Endothelial cell of umbilical vein (primary cell): ENCODE data around the gene TEX13A. TPM values are rescaled to one million over a fixed set of nuclear protein-coding genes. Genes with fewer than 3 reads are reported as not detected.

Source experiments
- BruUV-seq: library from RNA; stranded (reverse); fragments of 400-500 nt; replicated peaks from 2 replicates; lab custom pipeline; 2021; lab: Mats Ljungman, UMichigan
- CTCF ChIA-PET: fragments of 300-600, 350-600 bp; sonication (Branson Sonifier 250); formaldehyde crosslinking; loops from one replicate; lab custom pipeline; 2021; ENCODE audit warnings: antibody characterized with exemption, inconsistent platforms; lab: Charles Lee
- POLR2A ChIA-PET: fragments of 300-600, 350-600 bp; sonication (Branson Sonifier 250); formaldehyde crosslinking; loops from one replicate; lab custom pipeline; 2021; ENCODE audit warnings: antibody characterized with exemption, inconsistent platforms; lab: Charles Lee
- DNase-seq: peaks from one replicate; pipeline ENCODE4 v3.0.0-alpha.2; 2011; ENCODE audit warnings: low read depth, low spot score
- FAIRE-seq: peaks from 2 replicates; lab custom pipeline; 2011; peaks lifted over from hg19 to GRCh38; lab: Jason Lieb, UNC
- H2AFZ ChIP-seq: 2 replicates; pipeline ENCODE4 v1.6.0; 2012; ENCODE audit warnings: low read depth, low read length, control low read depth, inconsistent platforms
- H3K27ac ChIP-seq: 2 replicates; pipeline ENCODE4 v1.5.1; 2011; ENCODE audit warnings: low read depth, mild to moderate bottlenecking, control low read depth, low read length, moderate library complexity; ENCODE audit not compliant: insufficient read depth
- H3K27me3 ChIP-seq, 2 experiments: 2 replicates each; pipeline versions ENCODE4 v1.6.0 to v1.6.1; 2011; ENCODE audit warnings: low read length in 2 of 2, mixed read lengths in 1 of 2; ENCODE audit not compliant: control insufficient read depth in 2 of 2, insufficient read depth in 2 of 2
- H3K36me3 ChIP-seq, 2 experiments: 2 replicates in 1 of 2; 3 replicates in 1 of 2; pipeline ENCODE4 v1.5.1; 2011; ENCODE audit warnings: low read length in 2 of 2, mild to moderate bottlenecking in 1 of 2, moderate library complexity in 1 of 2; ENCODE audit not compliant: control insufficient read depth in 2 of 2, insufficient read depth in 2 of 2; ENCODE audit errors: extremely low read depth in 1 of 2
- H3K4me1 ChIP-seq: 3 replicates; pipeline ENCODE4 v1.5.1; 2011; ENCODE audit warnings: mild to moderate bottlenecking, low read length; ENCODE audit not compliant: control insufficient read depth, insufficient read depth; ENCODE audit errors: extremely low read depth
- H3K4me2 ChIP-seq: 2 replicates; pipeline ENCODE4 v1.6.1; 2011; ENCODE audit warnings: low read length, control low read depth, mixed read lengths; ENCODE audit not compliant: insufficient read depth
- H3K4me3 ChIP-seq, 3 experiments: fragments of 200-600 bp in 1 of 3; sonication (generic), shearing (Covaris generic) in 1 of 3; replicated peaks in 1 of 3; 2 replicates each; pipeline ENCODE4 v1.5.1; 2011 to 2016; ENCODE audit warnings: control low read depth in 3 of 3, low read length in 3 of 3, mild to moderate bottlenecking in 2 of 3, inconsistent platforms in 1 of 3, low read depth in 1 of 3, moderate library complexity in 1 of 3; ENCODE audit not compliant: insufficient read depth in 1 of 3
- H3K79me2 ChIP-seq: 2 replicates; pipeline ENCODE4 v1.6.0; 2012; ENCODE audit warnings: low read length, inconsistent platforms; ENCODE audit not compliant: control insufficient read depth, insufficient read depth
- H3K9ac ChIP-seq: replicated peaks from 2 replicates; pipeline ENCODE3; 2011; ENCODE audit warnings: low read length, control low read depth; ENCODE audit not compliant: insufficient read depth; ENCODE audit errors: extremely low read depth
- H3K9me1 ChIP-seq: replicated peaks from 3 replicates; pipeline ENCODE4 v1.6.0; 2011; ENCODE audit warnings: mild to moderate bottlenecking, low read length; ENCODE audit not compliant: control insufficient read depth, insufficient read depth; ENCODE audit errors: extremely low read depth
- H3K9me3 ChIP-seq: replicated peaks from 2 replicates; pipeline ENCODE4 v1.5.1; 2012; ENCODE audit warnings: low read length, inconsistent platforms; ENCODE audit not compliant: control insufficient read depth, insufficient read depth
- H4K20me1 ChIP-seq: replicated peaks from 2 replicates; pipeline ENCODE3; 2011; ENCODE audit warnings: mild to moderate bottlenecking, low read length; ENCODE audit not compliant: control insufficient read depth, insufficient read depth; ENCODE audit errors: extremely low read depth
- CTCF ChIP-seq, 2 donors: IDR thresholded peaks; 1 replicate in 1 of 2; 2 replicates in 1 of 2; pipeline ENCODE4 v1.5.1; 2011; ENCODE audit warnings: low read length in 2 of 2, mild to moderate bottlenecking in 2 of 2, moderate library complexity in 2 of 2, control low read depth in 1 of 2, inconsistent platforms in 1 of 2, low read depth in 1 of 2; ENCODE audit not compliant: insufficient read depth in 1 of 2; ENCODE audit errors: extremely low read depth in 1 of 2
- EZH2 ChIP-seq: IDR thresholded peaks from 2 replicates; pipeline ENCODE4 v1.6.1; 2012; ENCODE audit warnings: borderline replicate concordance, low read depth, mild to moderate bottlenecking, moderate library complexity, low read length, inconsistent platforms; ENCODE audit not compliant: severe bottlenecking
- FOS ChIP-seq: IDR thresholded peaks from 2 replicates; pipeline ENCODE4 v1.6.1; 2011; ENCODE audit warnings: mild to moderate bottlenecking, low read length, moderate library complexity, borderline replicate concordance; ENCODE audit not compliant: insufficient read depth
- GATA2 ChIP-seq: IDR thresholded peaks from 2 replicates; pipeline ENCODE4 v1.7.0; 2011; ENCODE audit warnings: low read depth, mild to moderate bottlenecking, moderate library complexity, mixed read lengths, low read length; ENCODE audit not compliant: insufficient read length, insufficient read depth
- JUN ChIP-seq: IDR thresholded peaks from 2 replicates; pipeline ENCODE4 v1.6.1; 2011; ENCODE audit warnings: borderline replicate concordance, low read depth; ENCODE audit not compliant: insufficient read length, insufficient read depth
- MAX ChIP-seq: IDR thresholded peaks from 2 replicates; pipeline ENCODE4 v1.6.1; 2011; ENCODE audit not compliant: insufficient read depth, insufficient read length
- MYC ChIP-seq: IDR thresholded peaks from one replicate; pipeline ENCODE4 v1.6.1; 2011; ENCODE audit warnings: mild to moderate bottlenecking, low read depth, low read length
- POLR2A ChIP-seq: IDR thresholded peaks from 2 replicates; pipeline ENCODE4 v1.6.1; 2012; ENCODE audit warnings: low read depth, mild to moderate bottlenecking, control low read depth, low read length
- POLR2AphosphoS5 ChIP-seq: IDR thresholded peaks from 2 replicates; pipeline ENCODE4 v1.6.1; 2012; ENCODE audit warnings: low read depth, mild to moderate bottlenecking, control low read depth, low read length, moderate library complexity; ENCODE audit not compliant: insufficient read depth
- dilution Hi-C: fragments of 300-500 bp; cut with MboI; formaldehyde crosslinking; loops from one replicate; pipeline ENCODE4 v1.15.0; 2019; ENCODE audit warnings: low sequenced_read_pairs; ENCODE audit not compliant: extremely low pct_ligation_motif_present
- intact Hi-C: fragments of 100-400 bp; cut with micrococcal nuclease; formaldehyde crosslinking; loops from one replicate; pipeline ENCODE4 v1.10.0; 2022
- polyA plus RNA-seq, 4 experiments: library from polyadenylated mRNA; depleted of rRNA in 3 of 4; stranded (reverse) in 3 of 4; unstranded in 1 of 4; fragments of >200 nt; gene quantifications; 2 replicates each; pipeline versions ENCODE4 v1.2.1 to v1.2.3, GENCODE V29; 2011 to 2012; ENCODE audit warnings: missing spikeins in 1 of 4
- total RNA-seq: library from RNA; stranded (reverse); gene quantifications from 2 replicates; pipeline ENCODE4 v1.2.3, GENCODE V29; 2021

The TEX13A gene
- total and polyA plus RNA-seq, 2 donors (not counting 3 experiments of a cell fraction or from before 2014, with no cell fraction given) = not detected

- dilution Hi-C loops = no loop called here
- no peaks in the 10 kb centered on the region for H3K9me1 ChIP-seq
- TF ChIP-seq JUN = no peak
- no peak for TF ChIP-seq MYC
- no peak for TF ChIP-seq FOS
- TF ChIP-seq GATA2 = no peak
- no peak for TF ChIP-seq POLR2AphosphoS5
- TF ChIP-seq EZH2 = no peak
- no peak for TF ChIP-seq POLR2A
- TF ChIP-seq MAX = no peak
- no peak for TF ChIP-seq CTCF (IDR thresholded peaks at IDR 0.05; ENCODE audit: extremely low read depth in 1 of 2, insufficient read depth in 1 of 2, low read depth in 1 of 2, low read length in 2 of 2)
- H3K27ac ChIP-seq = no peak overlapping the region
- intact Hi-C loops = no loop called here
- POLR2A ChIA-PET = no interaction called here
- no peaks in the 10 kb centered on the region for H3K4me1 ChIP-seq
- FAIRE-seq (no peak), DNase-seq (no peak)
- CTCF ChIA-PET = no interaction called here
- H4K20me1 ChIP-seq = no peaks in the 10 kb centered on the region
- no peaks in the 10 kb centered on the region for H3K9me3 ChIP-seq
- no peaks in the 10 kb centered on the region for H3K27me3 ChIP-seq
- no TSS peak for BruUV-seq
- no peak overlapping the region for H3K9ac ChIP-seq
- no peaks in the 10 kb centered on the region for H3K36me3 ChIP-seq
- no peak overlapping the region for H3K4me2 ChIP-seq
- no peak overlapping the region for H3K4me3 ChIP-seq
- H2AFZ ChIP-seq = no peak overlapping the region
- no peaks in the 10 kb centered on the region for H3K79me2 ChIP-seq
Observed at GRCh38 chrX:105221374-105221773, 880 bp upstream of the TEX13A start.
